ENCODE measurements around the gene DNA2.

DNA sequence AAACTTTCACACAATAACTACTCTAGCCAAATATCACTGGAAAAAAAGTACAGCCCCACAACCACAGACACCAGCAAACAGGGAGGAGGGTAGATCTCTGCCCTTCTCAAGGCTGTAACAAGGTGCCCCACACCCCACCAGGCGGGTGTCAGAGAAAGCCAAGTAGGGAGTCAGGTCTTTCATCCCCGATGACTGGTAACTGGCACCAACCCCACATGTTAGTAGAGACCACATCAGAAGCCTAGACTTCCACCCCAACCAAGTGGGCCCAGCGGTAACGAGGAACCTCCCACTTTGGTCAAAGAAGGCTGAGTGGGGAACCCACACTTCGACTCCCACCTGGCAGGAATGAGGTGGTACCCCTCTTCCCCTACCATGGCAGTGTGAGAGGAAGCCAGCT is 48.3 kb downstream of the DNA2 start:
- TF ChIP-seq, protein P1, sequence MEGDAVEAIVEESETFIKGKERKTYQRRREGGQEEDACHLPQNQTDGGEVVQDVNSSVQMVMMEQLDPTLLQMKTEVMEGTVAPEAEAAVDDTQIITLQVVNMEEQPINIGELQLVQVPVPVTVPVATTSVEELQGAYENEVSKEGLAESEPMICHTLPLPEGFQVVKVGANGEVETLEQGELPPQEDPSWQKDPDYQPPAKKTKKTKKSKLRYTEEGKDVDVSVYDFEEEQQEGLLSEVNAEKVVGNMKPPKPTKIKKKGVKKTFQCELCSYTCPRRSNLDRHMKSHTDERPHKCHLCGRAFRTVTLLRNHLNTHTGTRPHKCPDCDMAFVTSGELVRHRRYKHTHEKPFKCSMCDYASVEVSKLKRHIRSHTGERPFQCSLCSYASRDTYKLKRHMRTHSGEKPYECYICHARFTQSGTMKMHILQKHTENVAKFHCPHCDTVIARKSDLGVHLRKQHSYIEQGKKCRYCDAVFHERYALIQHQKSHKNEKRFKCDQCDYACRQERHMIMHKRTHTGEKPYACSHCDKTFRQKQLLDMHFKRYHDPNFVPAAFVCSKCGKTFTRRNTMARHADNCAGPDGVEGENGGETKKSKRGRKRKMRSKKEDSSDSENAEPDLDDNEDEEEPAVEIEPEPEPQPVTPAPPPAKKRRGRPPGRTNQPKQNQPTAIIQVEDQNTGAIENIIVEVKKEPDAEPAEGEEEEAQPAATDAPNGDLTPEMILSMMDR (IDR thresholded peaks at IDR 0.05; ENCODE audit: poor library complexity): no peak
- TF ChIP-seq EZH2phosphoT487 (IDR thresholded peaks at IDR 0.05; ENCODE audit: low read depth, severe bottlenecking, unreplicated experiment) (no peak), EZH2 (IDR thresholded peaks at IDR 0.05; ENCODE audit: borderline replicate concordance) (no peak)

All from hepatocyte (in vitro differentiated cells).